Measurements from ENCODE around the gene NR2E1.

Gene NR2E1

DNA sequence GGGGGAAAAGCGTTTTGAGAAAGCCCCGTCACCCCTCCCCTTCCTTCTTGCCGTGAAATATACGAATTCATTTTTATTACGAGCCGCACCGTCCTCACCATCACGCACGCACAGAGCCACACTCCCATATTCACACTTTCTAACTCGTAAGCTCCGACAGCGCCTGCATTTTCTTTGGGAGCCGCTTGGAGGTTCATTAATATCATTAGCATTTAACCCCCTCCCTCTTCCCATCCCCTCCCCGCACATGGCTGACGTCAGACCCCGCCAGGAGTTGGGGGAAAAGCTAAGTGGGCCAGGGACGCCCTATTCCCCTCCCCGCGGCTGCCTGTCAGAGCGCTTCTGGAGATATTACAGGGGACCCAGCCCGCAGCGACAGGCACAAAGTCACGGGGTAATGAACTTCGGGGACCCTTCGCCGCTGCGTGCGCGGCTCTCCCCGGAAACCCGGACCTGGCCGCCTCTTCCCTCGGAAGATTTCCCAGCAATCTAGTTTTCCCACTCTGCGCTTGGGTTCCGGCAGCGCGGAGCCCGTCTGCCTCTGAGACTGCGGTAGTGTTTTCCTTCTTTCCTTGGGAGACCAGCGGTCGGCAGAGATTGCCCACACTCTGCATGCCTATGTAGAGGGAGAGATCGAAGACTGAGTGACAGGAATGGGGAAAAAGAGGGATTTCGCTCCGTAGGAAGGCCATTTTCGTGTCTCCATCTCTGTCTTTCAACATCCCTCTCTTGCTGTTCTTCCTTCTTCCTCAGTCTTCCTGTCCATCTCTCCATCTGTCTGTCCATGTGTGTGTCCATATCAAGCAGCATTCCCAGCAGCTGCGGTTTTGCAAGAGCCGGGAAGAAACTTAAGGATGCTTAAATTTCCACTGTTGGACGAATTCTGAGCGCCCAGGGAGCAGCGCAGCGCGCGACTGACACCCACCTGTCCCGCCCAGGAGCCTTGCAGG, at the start of gene NR2E1:
NR2E1 (plus strand) TSS at position 309 of the 950 bp plus-strand sequence. CDS start 744 bp downstream, outside the sequence.
- DNase-seq (ENCODE audit: low read depth), result peak; percentile 23
- no peak within 1 kb of the TSS for H3K4me3 ChIP-seq (ENCODE audit: low read length)
- TF ChIP-seq, protein P1, sequence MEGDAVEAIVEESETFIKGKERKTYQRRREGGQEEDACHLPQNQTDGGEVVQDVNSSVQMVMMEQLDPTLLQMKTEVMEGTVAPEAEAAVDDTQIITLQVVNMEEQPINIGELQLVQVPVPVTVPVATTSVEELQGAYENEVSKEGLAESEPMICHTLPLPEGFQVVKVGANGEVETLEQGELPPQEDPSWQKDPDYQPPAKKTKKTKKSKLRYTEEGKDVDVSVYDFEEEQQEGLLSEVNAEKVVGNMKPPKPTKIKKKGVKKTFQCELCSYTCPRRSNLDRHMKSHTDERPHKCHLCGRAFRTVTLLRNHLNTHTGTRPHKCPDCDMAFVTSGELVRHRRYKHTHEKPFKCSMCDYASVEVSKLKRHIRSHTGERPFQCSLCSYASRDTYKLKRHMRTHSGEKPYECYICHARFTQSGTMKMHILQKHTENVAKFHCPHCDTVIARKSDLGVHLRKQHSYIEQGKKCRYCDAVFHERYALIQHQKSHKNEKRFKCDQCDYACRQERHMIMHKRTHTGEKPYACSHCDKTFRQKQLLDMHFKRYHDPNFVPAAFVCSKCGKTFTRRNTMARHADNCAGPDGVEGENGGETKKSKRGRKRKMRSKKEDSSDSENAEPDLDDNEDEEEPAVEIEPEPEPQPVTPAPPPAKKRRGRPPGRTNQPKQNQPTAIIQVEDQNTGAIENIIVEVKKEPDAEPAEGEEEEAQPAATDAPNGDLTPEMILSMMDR (IDR thresholded peaks at IDR 0.05; ENCODE audit: insufficient read depth, low read depth, low read length, missing control alignments), result no peak

DNA sequence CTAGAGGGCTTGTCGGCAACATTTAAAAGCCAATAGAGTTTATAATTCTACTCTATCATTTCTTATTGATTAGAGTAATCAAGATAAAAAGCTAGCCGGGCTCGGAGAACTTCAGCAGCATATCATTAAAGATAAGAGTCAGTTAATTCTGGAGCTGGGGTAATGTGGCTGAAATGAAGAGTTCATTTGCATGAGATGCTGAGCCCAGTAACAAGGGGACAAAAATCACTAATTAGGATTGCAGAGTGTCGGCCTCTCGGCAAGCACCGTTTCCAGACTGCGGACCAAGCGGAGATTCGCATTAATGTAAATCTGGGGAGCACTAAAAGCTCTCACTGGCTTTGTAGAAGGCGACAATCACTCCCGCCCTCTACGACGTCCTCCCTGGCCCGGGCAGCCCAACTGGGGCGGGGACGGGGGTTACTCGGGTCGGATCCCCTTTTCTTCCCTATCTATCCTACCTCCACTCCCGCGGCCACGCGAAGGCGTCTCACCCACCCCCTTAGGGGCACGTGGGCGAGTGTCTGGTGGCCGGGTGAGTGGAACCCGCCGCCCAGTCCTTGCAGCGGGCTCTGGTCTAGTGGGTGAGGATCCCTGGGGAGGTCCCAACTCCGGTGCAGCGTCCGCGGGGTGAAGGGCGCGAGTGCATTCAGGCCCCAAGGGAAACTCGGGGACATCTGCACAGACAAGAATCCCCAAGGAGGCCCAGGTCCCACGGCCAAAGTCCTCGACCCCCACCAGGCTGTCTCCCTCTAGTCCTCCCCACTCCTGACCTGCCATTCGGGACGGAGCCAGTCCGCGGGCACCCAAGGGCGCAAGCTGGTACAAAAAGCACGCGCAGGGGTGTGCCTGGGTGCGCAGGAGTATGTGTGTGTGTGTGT, 49.0 kb upstream of the NR2E1 start:
- DNase-seq (ENCODE audit: low read depth), result no peak
- TF ChIP-seq, protein P1 (IDR thresholded peaks at IDR 0.05; ENCODE audit: insufficient read depth, low read depth, low read length, missing control alignments), result no peak
- H3K4me3 ChIP-seq (ENCODE audit: low read length), result no peak overlapping the region

DNA sequence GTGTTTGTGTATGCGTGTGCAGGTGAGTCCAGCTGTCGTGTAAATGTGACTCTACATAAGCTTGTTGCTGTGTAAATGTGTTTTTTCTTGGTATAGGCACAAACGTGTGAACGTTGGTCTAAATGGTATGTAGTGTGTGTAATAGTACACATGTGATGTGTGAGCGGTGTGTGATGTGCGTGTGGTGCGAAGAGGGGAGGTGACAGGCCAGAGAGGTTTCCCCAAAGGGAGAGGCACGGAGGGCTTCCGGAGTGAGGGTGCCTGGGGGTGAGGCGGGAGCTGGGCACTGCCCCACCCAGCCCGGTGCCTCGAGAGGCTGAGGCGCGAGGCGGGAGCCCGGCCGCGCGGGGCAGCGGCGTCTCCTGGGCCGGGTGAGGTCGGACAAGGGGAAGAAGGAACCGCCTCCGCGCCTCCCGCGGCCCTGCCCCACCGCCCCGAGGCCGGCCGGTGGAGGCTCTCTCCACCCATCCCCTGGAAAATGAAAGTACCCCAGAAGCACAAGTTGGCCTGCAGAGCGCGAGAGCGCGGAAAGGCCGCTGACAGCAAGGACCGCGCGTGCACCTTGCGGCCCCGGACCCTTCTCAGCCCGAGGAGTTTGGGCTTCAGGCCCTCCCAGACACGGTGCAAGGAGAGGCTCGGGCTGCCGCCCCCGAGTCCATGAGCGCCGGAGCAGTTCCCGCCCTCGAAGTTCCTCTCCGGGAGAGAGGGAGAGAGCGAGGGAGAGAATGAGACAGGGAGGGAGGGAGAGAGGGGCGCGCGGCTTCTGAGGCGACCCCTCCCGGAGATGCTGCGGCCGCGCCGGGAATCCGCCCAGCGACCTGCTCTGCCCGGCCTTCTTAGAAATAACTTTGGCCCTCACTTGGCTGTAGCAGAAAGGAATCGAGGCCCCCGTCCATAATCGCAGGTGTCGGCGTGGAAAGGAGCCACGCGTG, 48.1 kb upstream of the NR2E1 start:
- DNase-seq (ENCODE audit: low read depth), result no peak
- TF ChIP-seq, protein P1 (IDR thresholded peaks at IDR 0.05; ENCODE audit: insufficient read depth, low read depth, low read length, missing control alignments), result no peak
- peak overlapping the region; percentile 39 for H3K4me3 ChIP-seq (ENCODE audit: low read length)

DNA sequence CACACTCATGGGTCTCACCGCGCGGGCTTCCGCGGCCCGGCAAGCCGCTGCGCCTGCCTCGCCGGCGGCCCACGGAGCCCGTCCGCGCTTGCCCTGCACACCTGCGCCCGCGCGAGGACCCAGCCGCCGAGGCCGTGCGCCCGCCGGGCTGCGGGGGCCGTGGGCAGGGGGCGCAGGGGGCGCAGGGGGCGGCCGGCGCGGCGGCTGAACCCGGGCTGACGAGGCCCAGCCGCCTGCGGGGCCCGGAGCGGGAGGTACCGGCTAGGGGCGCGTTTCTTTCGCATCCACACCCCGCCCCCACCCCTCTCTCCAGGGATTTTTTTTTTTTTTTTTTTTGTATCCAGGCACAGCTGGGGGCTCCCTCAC, 47.5 kb upstream of the NR2E1 start:
- peak overlapping the region; percentile 21 for H3K4me3 ChIP-seq (ENCODE audit: low read length)
- DNase-seq (ENCODE audit: low read depth), result no peak
- TF ChIP-seq, protein P1 (IDR thresholded peaks at IDR 0.05; ENCODE audit: insufficient read depth, low read depth, low read length, missing control alignments), result no peak

DNA sequence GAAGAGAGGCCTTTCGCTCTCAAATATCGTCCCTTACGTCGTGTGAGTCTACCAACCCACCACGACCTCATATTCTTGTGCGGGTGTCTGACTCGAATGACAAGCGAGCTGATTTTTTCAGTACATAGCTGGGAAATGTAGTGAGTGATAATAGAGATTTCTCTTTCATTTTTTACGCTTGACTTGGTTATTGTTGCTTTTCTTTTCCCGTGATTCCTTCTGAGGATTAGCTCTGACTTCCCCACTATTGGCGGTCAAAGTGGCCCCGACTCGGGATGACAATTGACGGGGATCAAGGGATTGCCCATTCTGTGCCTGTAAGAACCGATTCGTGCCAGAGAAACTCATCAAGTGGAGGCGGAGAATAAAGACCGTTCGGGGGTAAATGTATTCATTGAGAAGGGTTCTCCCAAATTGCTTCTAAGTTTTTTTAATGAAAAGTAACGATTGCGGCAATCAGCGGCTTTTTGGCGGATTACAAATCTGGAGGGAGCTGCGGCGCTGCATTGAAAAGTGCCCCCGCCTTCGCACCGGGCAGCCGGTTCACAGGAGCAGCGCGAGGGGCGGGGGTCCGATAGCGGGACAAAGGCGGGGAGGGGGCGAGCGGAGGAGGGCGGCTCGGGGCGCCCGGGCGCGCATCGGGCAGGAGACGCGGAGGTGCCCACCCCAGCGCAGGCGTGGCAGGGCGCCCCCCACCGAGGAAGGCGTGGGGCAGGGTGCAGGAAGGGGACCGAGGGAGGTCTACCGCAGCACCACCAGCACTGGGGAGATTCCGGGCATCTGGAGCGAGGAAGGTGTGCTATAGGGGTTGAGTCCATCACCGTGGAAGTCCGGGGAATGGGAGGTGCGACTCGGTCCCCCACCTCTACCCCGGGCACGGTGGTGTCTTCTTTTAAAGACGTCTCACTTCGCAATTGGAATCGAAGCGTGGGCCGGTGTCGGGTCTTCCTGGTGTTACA, 46.7 kb upstream of the NR2E1 start:
- H3K4me3 ChIP-seq (ENCODE audit: low read length), result peak overlapping the region; percentile 21
- TF ChIP-seq, protein P1 (IDR thresholded peaks at IDR 0.05; ENCODE audit: insufficient read depth, low read depth, low read length, missing control alignments), result no peak
- DNase-seq (ENCODE audit: low read depth), result no peak

Data from epithelial cell of esophagus (primary cell).